Fibroblast of skin of right biceps (primary cell): ENCODE data around the gene CIB4.

ENCODE experiments used
- DNase-seq: peaks from one replicate; pipeline ENCODE4 v3.0.0-alpha.2; 2013

The CIB4 gene

GRCh38 chr2:26605195-26605998, 35.8 kb downstream of the CIB4 start:
- DNase-seq, result peak; percentile 36

GRCh38 chr2:26602575-26602974, 38.6 kb downstream of the CIB4 start:
- DNase-seq, result no peak

- DNase-seq, result no peak
Observed at GRCh38 chr2:26599387-26599786, 41.8 kb downstream of the CIB4 start.

GRCh38 chr2:26598996-26599373, 42.2 kb downstream of the CIB4 start:
- DNase-seq, result no peak

DNA sequence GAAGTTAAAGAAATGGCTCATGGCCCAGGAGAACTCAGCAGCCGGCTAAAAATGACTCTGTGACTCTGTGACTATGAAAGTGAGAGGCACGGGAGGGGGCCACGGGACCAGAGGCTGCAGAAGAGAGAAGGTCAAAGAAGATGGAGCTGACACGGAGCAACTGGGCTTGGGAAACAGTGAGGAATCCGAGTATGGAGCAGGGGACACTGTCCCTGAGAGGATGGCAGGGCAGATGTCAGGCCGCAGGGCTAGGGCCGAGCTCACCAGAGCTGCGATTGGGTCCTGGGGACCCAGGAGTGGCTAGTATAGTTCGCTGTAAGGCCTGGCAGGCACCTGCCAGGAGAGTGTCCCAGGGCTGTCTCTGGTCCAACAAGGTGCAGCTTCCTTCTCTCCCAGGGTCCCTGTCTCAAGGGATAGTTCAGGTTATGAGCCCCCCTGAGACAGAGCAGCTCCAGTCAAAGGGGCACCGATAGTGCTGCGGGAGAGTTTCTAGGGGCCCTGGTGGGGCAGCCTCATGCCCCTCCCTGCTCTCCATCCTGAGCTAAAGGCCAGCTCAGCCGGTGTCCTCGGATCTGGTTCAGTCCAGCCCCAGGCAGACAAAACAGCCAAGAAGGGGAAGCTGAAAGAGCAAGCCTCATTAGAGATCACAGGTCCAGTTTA, 42.7 kb downstream of the CIB4 start:
- no peak for DNase-seq

- DNase-seq, result no peak
Observed at GRCh38 chr2:26597197-26597596, 44.0 kb downstream of the CIB4 start.

DNA sequence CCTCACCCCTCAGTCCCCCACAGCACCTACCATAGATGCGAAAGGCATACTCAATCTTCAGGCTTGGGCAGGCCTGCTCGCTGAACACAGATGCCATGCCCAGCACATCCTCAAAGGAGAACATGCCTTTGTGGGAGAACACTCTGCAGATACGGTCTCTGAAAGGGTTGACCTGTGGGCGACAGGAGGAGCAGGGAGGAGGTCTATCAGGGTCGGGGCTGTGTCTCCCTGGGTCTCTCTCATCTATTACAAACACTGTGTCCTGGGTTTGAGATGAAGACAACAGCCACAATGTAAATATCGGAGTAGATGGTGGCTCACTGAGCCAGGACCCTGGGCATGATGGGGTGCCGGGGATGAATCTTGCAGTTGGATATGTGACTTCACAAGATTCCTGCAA, 46.0 kb downstream of the CIB4 start:
- DNase-seq, result no peak

DNA sequence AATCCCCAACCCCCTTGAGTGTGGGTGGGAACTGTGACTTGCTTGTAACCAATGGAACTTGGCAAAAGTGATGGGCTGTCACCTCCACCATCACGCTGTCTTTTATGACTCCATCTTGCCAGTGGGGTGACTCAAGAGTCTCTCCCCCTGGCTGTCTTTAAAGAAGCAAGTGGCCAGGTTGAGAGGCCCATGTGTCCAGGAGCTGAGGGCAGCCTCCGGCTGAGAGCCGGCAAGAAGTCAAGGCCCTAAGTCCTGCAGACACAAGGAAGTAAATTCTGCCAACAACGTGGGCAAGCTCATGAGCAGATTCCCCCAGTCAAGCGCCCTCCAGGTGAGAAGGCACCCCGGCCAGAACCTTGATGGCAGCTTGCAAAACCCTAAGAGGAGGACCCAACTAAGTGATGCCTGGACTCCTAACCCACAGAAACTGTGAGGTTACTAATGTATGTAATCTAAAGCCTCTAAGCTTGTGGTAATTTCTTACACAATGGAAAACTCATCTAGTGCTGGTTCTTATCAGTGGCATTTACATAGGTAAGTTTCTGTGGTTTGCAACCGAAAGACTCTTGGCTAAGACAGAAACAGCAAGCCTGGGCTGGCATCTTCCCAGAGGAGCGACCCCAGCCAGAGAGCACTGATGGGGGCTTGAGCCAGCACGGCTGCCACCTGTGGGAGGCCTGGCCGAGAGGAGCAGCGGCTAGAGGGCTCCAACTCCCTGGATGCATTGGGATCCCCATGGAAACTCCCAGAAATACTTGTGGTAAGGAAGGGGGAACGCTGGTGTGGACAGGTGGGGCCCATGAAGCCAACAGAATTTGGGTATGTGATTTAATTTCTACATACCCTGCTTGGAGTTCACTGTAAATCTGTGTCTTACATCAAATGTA, 49.3 kb downstream of the CIB4 start:
- DNase-seq, result no peak

DNA sequence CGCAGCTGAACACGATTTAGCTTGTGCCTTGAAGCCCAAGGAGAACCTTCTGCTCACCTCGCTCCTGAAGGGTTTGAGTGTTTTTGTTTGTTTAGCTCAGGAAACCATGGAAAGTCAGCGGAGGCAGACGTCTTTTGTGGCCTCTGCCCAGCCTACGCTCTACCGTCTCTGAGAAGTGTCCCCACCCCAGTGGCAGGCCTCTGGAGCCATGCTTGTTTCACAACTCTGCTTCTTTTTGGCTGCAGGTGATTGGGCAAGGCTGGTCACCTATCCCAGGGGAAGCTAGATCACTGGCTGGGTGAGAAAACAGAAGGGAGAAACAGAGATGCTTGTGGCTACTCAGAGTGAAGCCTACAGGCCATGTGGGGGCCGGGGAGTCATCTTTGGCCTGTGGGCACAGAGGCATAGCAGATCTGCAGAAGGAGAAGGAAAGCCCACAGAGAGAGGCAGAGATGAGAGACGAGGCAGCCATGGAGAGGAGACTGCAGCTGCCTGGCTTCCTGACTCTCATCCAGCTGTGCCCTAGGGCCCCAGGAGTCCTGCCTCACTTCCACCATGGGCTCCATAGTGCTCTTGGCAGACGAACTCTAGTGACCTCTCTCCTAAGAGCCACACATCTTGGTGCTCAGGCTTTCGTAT, 50.1 kb downstream of the CIB4 start:
- no peak for DNase-seq

DNA sequence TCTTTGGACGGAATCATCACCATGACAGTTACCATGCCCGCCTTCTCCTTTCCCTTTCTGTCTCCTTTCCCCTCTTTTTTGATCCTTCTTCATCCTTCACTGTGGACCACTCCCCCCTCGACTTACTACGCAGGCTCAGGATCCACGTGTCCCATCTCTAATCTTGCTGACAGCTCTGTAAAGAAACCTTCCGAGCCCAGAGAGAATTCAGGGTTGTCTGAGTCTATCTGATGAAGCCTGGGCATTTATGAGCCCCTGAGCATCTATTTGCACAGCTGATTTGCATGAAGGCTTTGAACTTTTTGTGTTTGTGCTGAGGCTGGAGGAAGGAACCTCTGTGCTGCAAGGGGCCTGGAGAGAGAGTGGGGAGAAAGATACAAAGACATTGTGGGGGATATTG, 50.7 kb downstream of the CIB4 start:
- no peak for DNase-seq

GRCh38 chr2:26588576-26588975, 52.6 kb downstream of the CIB4 start:
- DNase-seq, result no peak

GRCh38 chr2:26587994-26588393, 53.2 kb downstream of the CIB4 start:
- no peak for DNase-seq

DNA sequence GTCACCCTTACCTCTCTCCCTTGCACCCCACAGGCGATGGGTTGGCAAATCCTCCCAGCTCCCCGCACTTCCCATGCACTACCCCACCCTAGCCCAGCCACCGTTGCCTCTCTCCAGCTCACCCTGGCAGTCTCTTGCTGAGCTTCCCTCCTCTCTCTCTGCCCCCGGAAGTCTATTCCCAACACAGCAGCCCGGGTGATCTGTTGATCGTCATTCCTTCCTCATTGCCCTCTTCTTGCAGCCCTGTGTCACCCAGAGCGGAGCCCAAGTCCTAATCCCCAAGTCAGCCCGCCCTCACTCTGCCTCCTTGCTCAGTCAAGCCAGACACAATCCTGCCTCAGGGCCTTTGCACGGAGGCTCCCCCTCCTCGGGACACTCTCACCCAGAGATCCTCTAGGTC, 55.2 kb downstream of the CIB4 start:
- DNase-seq, result no peak

GRCh38 chr2:26585100-26585499, 56.1 kb downstream of the CIB4 start:
- no peak for DNase-seq

DNA sequence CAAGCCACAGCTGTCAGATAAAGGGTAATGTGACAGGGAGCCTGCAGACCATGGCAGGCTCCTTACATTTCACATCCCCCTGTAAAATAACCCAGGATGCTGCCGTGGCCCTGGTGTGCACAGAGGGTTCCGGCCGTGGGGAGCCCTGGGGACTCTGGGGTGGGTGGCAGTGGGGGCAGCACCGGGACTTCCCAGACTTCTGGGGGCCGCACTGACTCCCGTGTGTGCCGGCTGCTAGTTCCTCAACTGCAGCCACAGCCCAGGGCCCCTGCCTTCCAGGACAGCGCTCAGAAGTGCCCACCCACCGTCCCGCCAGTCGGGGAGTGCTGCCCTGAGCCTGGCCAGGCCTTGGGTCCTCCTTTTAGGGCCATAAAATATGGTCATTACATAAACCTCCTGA, 56.5 kb downstream of the CIB4 start:
- no peak for DNase-seq

DNA sequence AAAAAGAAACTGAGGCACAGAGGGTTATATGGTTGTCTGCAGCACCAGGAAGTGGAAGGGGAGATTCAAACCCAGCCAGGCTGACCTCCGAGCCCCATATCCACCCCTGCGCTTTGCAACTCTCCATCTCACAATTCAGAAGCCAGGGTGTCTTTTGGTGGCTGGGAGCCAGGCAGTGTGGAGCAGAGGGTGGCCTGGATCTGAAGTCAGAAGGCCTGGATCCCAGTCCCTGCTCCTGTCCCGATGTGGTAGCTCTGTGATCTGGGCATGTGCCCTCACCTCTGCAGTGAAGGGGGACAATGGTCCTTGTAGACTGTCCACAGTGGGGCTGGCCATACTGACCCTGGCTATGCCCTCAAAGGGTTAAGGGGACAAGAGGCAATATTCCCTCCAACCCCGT, 57.0 kb downstream of the CIB4 start:
- no peak for DNase-seq

- no peak for DNase-seq
Observed at GRCh38 chr2:26583381-26583911, 57.7 kb downstream of the CIB4 start.

DNA sequence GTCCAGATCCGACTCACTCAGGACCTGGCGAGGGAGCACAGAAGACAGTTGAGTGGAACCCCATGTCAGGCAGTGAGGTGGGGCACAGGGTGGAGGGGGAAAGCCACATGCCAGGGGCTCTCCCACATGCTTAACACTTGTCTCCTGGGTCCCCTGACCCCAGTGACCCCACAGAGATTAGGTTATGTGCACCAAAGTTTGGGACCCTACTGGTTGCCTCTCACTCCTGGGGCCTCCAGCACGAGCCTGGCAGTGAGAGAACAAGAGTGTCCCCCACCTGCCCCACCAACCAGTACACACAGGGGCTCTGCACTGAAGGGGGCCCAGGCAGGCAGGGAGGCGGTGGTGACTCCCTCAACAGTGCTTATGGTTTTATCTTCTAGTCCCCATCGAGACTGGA, 58.3 kb downstream of the CIB4 start:
- no peak for DNase-seq

GRCh38 chr2:26581991-26582842, 58.9 kb downstream of the CIB4 start:
- DNase-seq, result no peak

DNA sequence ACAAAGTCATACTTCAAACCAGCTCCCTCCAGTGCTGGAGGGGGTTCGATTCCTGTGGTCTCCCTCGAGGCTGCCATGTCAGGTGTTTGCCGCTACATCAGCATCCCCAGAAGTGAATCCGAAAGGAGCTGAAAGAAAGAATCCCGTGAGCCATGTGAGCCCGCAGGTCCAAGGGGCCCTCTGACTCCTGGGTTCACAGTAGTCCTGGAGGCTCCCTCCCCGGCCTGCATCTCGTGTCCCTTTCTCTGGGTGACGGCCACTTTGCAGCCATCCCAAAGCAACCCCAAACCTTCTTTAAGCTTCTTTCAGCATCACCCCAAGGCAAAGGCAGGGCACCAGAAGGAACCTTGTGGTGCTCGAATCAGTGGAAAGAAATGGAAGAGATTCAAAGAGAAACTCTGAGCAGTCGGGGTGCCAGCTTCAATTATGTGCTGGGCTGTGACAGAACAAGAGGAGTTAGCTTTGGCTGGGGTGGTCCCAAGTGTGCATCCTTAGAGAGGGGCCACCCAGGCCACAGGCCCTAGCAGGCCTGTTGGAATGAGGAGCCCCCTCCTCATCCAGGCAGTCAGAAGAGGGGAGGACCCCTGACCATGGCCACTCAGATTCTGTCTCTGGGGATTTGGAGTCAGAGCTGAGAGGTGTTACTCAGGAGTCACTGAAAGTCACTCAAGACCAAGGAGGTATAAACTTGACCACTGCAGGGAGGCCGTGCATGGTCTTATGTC, 59.7 kb downstream of the CIB4 start:
- no peak for DNase-seq

GRCh38 chr2:26580751-26581150, 60.4 kb downstream of the CIB4 start:
- no peak for DNase-seq
